Measurements from ENCODE around the gene CA5A.

Gene CA5A

DNA sequence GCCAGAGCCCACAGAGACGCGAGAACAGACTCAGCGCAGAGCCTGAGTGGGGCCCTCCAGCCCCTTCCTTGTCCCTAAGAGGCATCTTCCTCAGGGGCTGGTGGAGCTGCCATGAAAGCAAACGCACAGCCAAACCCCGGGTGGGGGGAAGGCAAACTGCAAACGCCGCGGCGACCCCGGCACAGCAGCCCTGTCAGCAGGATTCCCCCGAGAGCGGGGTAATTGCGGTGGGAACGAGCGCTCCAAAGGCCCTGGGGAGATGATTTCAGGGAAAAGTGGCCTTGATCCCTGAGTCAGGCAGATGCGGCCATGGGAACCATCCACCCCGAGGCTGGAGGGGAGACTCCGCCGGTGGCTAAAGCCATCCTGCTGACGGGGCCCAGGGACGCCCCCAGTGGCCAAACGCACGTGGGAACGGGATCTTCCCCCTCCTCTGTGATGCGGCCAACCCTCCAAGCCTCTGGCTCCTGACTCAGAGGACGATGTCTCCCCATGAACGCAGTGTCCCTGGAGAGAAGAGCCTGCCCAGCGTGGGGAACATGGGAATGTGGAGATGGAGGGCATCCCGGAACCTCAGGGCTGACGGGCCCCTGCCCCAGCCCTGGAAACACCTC, 92.1 kb downstream of the CA5A start:
- no peak overlapping the region for H3K27ac ChIP-seq
- TF ChIP-seq, protein P1, sequence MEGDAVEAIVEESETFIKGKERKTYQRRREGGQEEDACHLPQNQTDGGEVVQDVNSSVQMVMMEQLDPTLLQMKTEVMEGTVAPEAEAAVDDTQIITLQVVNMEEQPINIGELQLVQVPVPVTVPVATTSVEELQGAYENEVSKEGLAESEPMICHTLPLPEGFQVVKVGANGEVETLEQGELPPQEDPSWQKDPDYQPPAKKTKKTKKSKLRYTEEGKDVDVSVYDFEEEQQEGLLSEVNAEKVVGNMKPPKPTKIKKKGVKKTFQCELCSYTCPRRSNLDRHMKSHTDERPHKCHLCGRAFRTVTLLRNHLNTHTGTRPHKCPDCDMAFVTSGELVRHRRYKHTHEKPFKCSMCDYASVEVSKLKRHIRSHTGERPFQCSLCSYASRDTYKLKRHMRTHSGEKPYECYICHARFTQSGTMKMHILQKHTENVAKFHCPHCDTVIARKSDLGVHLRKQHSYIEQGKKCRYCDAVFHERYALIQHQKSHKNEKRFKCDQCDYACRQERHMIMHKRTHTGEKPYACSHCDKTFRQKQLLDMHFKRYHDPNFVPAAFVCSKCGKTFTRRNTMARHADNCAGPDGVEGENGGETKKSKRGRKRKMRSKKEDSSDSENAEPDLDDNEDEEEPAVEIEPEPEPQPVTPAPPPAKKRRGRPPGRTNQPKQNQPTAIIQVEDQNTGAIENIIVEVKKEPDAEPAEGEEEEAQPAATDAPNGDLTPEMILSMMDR (conservative IDR thresholded peaks at IDR 0.05): no peak

DNA sequence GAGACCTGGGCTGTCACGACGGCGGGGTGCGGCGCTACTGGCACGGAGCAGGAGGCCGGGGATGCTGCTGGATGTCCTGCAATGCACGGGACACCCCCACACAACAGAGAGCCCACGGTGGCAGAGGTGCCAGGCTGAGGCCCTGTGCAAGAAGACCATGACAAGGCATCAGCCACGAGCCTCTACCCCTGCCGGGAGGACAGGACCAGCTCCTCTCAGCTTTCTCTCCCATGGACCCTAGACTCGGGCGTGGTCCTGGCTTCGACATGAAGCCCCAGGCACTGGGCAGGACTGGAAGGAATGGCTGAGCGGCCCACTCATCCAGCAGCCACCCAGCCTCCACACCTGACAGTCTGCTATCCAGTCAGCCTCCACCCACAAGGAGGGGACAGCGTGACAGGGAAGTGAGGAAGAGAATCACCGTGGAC, 92.6 kb downstream of the CA5A start:
- H3K27ac ChIP-seq: no peak overlapping the region
- TF ChIP-seq, protein P1 (conservative IDR thresholded peaks at IDR 0.05): no peak

DNA sequence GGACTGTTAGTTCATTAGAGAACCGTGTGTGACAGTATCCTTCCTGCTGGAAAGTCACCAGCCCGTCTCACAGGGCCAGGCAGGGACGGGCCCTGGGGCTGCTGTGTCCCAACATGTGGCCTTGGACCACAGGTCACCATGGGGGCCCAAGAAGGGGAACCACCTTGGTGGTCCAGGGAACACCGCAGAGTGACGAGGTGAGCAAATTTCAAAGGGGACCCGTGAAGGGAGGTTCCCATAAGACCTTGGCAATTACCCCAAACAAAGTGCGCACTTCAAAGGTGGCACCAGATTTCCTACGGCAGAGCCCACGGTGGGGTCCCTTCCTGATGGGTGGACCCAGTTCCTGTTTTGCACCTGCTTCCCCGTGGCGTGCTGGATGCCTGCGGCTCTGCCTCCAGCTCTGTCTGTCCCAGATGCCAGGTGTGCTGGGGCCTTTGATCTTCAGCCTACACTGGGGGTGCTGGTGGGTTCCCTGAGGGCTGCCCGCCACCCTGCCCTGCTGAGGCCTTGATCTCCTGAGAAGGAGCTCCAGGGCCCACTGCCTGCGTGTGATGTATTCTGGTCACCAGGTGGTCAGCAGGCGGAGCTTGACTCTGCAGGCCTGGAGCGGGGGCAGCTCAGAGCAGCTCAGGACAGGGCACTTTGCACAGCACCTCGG, 94.0 kb downstream of the CA5A start:
- H3K27ac ChIP-seq: no peak overlapping the region
- TF ChIP-seq, protein P1 (conservative IDR thresholded peaks at IDR 0.05): no peak

DNA sequence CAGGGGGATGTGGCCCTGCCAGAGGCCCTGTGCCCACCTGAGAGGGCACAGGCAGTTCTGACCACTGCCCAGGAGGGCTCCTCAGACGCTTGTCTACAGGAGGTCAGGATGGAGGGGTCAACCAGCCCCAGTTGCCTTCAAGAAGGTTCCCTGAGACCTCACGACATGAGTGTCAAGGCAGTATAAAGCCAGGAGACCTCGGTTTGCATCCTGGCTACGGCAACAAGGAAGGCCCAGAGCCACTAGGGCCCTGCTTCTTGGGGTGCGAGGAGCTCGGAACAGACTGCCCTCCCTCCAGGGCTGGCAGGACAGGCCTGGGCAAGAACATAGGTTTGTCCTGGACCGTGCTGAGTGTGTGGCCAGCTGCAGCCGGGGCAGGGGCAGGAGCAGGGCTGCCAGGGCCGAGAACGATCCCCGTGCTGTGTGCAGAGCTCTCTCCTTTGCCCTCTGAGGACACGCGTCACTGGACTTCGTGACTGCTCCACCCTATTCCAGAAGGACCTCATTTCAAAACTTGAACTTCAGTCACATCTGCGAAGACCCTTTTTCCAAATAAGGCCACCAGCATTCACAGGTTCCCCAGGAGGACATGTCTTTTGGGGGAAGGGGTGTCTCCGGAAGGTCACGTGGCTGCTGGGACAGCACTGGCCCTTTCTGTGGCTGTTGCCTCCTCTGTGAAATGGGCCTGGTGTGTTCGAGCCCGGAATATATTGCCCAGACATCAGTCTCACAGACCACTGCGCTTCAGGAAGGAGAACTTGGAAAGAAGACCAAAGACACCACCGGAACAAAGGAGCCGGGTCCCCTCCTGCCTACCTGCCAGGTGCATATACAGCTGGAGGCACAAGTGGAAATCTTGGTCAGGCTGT, 94.8 kb downstream of the CA5A start:
- TF ChIP-seq, protein P1 (conservative IDR thresholded peaks at IDR 0.05): no peak

DNA sequence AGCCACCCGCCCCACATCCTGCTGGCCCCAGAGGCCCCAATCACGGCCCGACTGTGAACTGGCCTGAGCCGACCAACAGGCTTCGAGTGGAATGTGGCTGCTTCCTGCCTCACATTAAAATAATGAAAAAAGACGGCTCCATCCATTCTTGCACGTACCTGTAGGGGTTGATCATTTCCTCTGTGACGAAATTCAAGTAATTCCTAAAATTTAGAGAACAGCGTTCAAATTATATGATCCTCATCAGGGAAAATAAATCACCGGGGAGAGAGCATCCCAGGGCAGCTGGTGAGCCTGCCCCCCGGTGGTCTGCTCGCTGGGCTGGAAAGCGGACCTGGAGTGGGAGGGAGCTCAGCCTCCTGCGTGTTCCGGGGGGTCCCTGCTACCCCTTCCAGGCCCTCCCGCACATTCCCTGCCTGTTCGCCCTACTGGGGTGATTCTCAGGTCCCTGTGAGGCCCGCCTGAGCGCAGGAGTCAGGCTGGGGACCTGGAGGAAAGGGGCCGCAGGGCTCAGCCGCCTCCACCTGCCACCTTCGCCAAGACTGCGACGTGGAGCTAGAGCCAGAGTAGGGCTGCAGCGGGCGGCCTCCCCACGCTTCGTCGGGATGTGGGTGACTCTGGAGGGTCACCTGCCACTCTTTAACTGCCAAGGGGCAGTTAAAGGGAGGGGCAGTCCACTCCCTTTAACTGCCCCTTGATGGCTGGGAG, 95.9 kb downstream of the CA5A start:
- TF ChIP-seq, protein P1 (conservative IDR thresholded peaks at IDR 0.05): no peak
- no peak overlapping the region for H3K27ac ChIP-seq

More for the DNA sequence above, 94.8 kb downstream of the CA5A start:
- no peak overlapping the region for H3K27ac ChIP-seq

DNA sequence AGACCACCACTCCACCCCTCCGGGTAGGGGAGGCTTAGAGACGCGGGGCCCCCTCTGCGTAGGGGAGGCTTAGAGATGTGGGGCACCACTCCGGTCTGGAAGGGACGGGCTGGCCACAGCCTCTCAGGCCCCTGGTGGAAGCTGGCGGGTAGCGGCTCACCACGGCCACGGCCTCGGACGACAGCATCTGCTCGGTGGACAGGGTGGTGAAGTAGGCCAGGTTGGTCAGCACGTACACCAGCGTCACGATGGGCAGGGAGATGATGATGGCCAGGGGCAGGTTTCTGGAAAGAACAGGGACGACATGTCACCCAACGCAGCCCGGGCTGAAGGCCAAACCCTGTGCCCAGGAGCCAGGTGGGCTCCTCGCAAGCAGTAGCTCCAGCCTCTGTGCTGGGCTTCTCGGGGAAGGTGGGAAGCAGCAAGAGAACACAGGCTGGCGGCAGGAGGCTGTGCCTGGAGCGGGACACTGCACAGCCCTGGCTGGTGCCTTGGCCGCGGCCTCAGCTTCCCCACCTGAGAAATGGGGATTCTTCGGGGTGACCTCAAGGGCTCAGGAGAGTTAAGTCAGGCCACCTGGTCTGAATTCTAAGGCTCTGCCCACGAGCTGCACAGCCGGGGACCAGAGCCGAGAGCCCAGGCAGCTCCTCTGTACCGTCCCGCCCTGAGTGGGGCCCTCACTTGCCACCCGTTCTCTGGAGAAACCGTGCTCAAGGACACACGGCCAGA, 96.6 kb downstream of the CA5A start:
- no peak overlapping the region for H3K27ac ChIP-seq
- TF ChIP-seq, protein P1 (conservative IDR thresholded peaks at IDR 0.05): no peak
